ENCODE data around the gene CLIC5. TPM values are rescaled to one million over a fixed set of nuclear protein-coding genes. Genes with fewer than 3 reads are reported as not detected.

The CLIC5 gene
- total RNA-seq, 1 experiment from 2014 or later: 0.20 TPM

DNA sequence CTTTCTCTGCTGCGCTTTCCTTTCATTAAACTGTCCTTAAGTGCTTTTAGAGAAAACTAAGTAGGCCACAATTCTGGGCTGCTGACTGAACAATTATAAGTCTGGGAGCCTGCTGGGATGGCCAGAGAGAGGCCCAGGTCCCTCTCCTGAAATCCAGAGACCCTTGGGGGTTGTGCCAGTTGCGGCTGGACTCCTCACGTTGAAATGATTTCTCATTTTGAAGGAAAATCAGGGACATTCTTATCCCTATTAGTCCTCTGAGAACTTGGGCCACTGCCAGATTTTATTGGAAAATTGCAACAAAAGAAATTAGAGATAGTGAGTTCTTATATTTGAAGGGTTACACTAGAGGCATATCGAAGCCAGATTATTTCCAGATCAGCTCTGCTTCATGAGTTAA lies 145.1 kb downstream of the CLIC5 start:
- Histone ChIP-seq H2BK5ac (ENCODE audit: insufficient read length, low read length) (no peak overlapping the region), H4K20me1 (ENCODE audit: control insufficient read depth, insufficient read depth, insufficient read length) (no peaks in the 10 kb centered on the region), H3K79me2 (ENCODE audit: insufficient read depth, low read length) (no peaks in the 10 kb centered on the region), H3T11ph (ENCODE audit: low read length) (no peak overlapping the region), H3K27ac (ENCODE audit: insufficient read length, low read depth, low read length) (no peak overlapping the region), H2BK120ac (ENCODE audit: low read depth, low read length, poor library complexity, severe bottlenecking) (no peak overlapping the region), H3K4ac (ENCODE audit: low read depth, low read length) (no peak overlapping the region), H4K5ac (ENCODE audit: insufficient read length, low read depth, low read length) (no peak overlapping the region), H3K27me3 (ENCODE audit: insufficient read depth, low read length) (no peaks in the 10 kb centered on the region), H2BK12ac (ENCODE audit: insufficient read length, low read depth, low read length) (no peak overlapping the region), H3K14ac (ENCODE audit: insufficient read depth, low read length) (no peak overlapping the region), H2BK15ac (ENCODE audit: low read depth, low read length) (no peak overlapping the region), H3K56ac (ENCODE audit: insufficient read length, low read depth, low read length) (no peak overlapping the region), H3K4me1 (ENCODE audit: insufficient read depth, low read length) (no peaks in the 10 kb centered on the region), H3K23me2 (ENCODE audit: insufficient read length, low read depth, low read length, poor library complexity, severe bottlenecking) (no peaks in the 10 kb centered on the region), H2AK5ac (ENCODE audit: insufficient read length, low read length) (no peak overlapping the region), H3K9ac (ENCODE audit: extremely low read depth, insufficient read length, low read length) (no peak overlapping the region), H4K8ac (replicated peaks; ENCODE audit: insufficient read length, low read depth, low read length) (no peak overlapping the region), H2AFZ (ENCODE audit: low read length) (no peak overlapping the region), H3K79me1 (ENCODE audit: insufficient read depth, low read depth, low read length, poor library complexity, severe bottlenecking) (no peaks in the 10 kb centered on the region), H3K9me3 (ENCODE audit: control insufficient read depth, low read depth, low read length) (no peaks in the 10 kb centered on the region), H3K23ac (ENCODE audit: insufficient read length, low read depth, low read length) (no peak overlapping the region), H2BK20ac (ENCODE audit: low read depth, low read length, poor library complexity, severe bottlenecking) (no peak overlapping the region), H3K4me2 (ENCODE audit: insufficient read depth, insufficient read length, low read length) (no peak overlapping the region), H3K18ac (ENCODE audit: insufficient read length, low read depth, low read length) (no peak overlapping the region), H4K91ac (ENCODE audit: insufficient read length, low read depth, low read length) (no peak overlapping the region)
- no peak for DNase-seq
- no peak for TF ChIP-seq CTCF (conservative IDR thresholded peaks at IDR 0.05)
- peaks cover 10% of the 10 kb centered on the region for H3K27me3 Mint-ChIP-seq (ENCODE audit: low read depth)
- H3K27ac Mint-ChIP-seq: no peak overlapping the region
- WGBS (ENCODE audit: extremely low coverage, insufficient read length, low lambda C conversion rate): no CpG with 5 or more reads among the region's 4 CpGs
- H3K9me3 Mint-ChIP-seq: no peaks in the 10 kb centered on the region
- no peak overlapping the region for H3K4me3 Mint-ChIP-seq
- no peaks in the 10 kb centered on the region for H3K4me1 Mint-ChIP-seq
- H3K36me3 Mint-ChIP-seq (ENCODE audit: insufficient read depth in 1 of 3, low read depth in 3 of 3): no peaks in the 10 kb centered on the region

Data from H9 (cell line).